ENCODE data around the gene CNOT11. TPM values are rescaled to one million over a fixed set of nuclear protein-coding genes. Genes with fewer than 3 reads are reported as not detected.

The CNOT11 gene
- total RNA-seq, 2 donors from 2014 or later, result 50.6 to 55.5 TPM

DNA sequence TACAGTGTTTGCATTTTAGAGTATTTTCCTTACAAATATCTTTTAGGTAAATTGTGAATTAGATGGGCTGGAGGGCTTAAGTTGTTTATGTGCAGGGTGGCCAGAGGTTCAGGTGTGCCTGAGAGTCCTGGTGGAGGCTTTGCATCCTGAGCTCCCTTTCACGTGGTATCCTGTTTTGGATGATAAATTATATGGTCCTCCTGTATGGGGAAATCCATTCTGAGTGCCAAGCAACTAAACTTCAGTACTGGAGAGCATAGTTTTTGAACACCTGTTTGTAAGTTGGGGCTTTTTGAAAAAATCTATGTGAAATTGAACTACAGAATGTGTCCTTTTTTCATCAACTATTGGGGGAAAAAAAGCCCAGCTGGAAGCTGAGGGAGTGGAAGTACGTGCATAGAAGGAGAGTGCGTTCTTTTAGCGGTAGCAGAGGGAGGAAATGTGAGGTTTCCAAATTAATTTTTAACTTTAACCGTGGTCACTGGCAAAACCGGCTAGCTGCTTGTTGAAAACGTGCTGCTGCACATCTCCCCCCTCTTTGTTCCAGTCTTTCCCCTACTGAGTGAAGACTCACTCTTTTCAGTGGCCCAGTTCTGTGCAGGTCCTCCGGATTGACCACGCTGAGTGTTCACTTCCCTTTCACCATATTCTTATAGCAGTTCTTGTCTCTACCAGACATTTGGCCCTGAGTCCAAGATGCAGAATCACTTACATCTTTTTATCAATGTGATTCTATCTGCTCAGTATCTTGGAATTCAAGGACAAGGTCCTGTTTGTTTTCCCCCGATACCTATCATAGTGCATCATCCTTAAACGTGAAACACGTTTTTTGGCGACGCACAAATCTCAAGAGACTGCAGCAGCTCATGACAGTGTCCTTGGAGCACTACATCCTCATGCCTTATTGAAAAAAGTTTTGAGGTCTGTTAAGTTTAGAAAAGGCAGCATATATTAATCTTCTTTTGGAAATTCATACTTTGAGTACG is 15.3 kb downstream of the CNOT11 start:
- DNase-seq (no peak), ATAC-seq (peak; percentile 39)
- intact Hi-C loops (cut with DNase I, micrococcal nuclease), result no loop called here

DNA sequence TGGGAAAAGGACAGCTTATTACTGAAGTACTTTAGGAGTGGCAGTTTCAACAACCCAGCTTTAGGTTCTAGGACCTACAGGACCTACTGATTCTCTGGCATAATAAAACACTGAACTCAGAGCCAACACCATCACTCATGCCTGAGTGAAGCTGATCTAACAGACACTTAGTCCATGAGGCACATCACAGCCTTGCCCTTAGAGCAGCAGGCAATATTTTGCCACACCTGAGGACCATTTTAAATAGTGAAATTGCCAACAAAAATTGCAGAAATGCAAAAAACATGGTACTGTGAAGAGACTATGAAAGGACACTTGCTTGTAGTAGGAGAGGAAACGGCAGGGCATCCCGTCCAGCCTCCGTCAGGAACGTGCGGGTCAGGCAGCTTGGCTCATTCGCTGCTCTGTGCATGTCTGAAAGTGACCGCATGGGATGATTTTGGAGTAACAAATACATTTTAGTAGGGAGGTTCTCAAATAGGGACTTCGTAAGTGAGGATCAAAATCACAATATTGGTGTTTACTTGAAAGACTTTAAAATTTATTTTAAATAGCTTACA is 18.1 kb downstream of the CNOT11 start:
- ATAC-seq, result no peak
- intact Hi-C loops (cut with DNase I, micrococcal nuclease), result no loop called here
- no peak for DNase-seq

GRCh38 chr2:101272045-101272784 is 19.5 kb downstream of the CNOT11 start:
- ATAC-seq, result no peak
- intact Hi-C loops (cut with DNase I, micrococcal nuclease), result no loop called here
- DNase-seq, result no peak

- intact Hi-C loops (cut with DNase I, micrococcal nuclease), result no loop called here
- no peak for ATAC-seq
Measured at GRCh38 chr2:101273056-101273455, 20.4 kb downstream of the CNOT11 start.

GRCh38 chr2:101274142-101274541 is 21.5 kb downstream of the CNOT11 start:
- DNase-seq (no peak), ATAC-seq (no peak)
- intact Hi-C loops (cut with DNase I, micrococcal nuclease), result no loop called here

More at GRCh38 chr2:101273056-101273455, 20.4 kb downstream of the CNOT11 start:
- no peak for DNase-seq

DNA sequence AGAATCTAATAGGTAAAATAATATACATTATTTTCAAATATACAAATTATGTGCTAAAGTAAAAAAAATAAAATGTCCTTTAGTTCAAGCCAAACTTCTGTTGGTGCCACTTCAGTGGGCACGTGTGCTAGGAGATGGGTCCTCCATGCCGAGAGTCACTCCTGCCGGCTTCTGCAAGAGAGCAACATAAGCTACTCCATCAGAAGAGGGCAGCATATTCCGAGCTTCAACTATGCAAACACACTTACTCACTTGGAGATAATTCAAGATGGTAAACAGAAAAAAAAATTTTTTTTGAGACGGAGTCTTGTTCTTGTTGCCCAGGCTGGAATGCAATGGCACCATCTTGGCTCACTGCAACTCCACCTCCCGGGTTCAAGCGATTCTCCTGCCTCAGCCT is 24.4 kb downstream of the CNOT11 start:
- DNase-seq, result no peak
- intact Hi-C loops (cut with DNase I, micrococcal nuclease), result no loop called here
- peak; percentile 84 for ATAC-seq

GRCh38 chr2:101278925-101279324 is 26.2 kb downstream of the CNOT11 start:
- no peak for ATAC-seq
- intact Hi-C loops (cut with DNase I, micrococcal nuclease), result no loop called here
- DNase-seq, result no peak

DNA sequence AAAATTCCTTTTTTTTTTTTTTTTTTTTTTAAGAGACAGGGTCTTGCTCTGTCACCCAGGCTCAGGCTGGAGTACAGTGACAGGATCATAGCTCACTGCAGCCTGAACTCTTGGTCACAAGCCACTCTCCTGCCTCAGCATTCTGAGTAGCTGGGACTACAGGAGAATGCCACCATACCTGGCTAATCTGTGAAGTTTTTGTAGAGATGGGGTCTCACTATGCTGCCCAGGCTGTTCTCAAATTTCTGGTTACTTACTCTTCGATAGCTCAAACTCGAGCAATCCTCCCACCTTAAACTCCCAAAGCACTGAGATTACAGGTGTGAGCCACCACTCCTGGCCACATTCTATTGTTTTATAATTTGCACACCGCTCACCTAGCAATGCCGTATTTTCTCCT is 28.8 kb downstream of the CNOT11 start:
- no peak for DNase-seq
- intact Hi-C loops (cut with DNase I, micrococcal nuclease), result no loop called here
- no peak for ATAC-seq

DNA sequence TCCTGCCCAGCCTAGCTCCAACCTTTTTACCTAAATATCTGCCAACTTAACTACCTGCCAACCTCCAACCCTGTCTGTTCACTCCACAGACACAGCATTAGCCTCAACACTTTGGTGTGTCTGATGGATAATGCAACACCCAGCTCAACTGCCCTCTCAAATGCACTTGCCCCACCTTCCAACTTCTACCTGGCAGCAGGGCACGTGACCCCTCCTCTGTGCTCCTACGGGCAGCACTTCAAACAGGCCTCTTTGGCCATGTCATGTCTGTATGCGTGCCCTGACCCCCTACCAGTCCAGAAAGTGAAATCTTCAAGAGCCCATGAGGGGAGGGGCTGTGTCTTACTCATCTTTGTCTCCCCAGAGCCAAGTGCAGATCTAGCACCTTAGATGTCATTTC is 30.3 kb downstream of the CNOT11 start:
- intact Hi-C loops (cut with DNase I, micrococcal nuclease), result no loop called here
- no peak for DNase-seq
- ATAC-seq, result no peak

DNA sequence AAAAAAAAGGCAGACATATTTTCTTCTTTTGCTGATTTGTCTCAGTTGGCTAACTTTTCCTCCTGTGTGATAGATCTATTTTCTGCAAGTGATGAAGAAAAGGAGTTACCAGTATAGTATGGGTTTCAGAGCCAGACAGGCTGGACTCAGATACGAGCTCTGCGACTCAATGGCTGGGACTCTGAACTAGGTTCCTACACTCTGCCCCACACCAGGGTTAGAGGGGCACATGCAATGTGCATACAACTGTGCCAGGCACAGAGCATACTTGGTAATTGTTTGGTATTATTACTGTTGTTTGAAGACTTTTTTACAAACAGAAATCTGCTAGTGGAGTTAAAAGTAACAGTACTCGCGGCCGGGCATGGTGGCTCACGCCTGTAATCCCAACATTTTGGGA is 34.0 kb downstream of the CNOT11 start:
- no peak for ATAC-seq
- no peak for DNase-seq
- intact Hi-C loops (cut with DNase I, micrococcal nuclease), result no loop called here

DNA sequence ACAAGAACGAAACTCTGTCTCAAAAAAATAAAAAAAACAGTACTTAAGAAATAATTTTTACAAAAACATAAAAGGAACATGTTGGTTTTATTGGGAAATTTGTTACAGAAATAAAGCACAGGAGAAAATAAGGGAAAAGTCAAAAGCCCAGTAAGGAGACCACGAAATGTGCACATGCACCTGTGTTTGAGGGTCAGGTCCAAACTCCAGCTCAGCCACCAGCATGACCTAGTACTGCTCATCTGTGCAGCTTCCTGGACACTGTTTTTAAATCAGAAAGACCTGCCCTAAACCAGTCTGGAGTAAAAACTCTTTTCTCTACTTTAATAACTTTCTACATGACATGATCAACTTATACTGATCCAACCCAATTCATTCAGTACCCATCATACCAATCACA is 34.6 kb downstream of the CNOT11 start:
- DNase-seq (no peak), ATAC-seq (no peak)
- intact Hi-C loops (cut with DNase I, micrococcal nuclease), result no loop called here

DNA sequence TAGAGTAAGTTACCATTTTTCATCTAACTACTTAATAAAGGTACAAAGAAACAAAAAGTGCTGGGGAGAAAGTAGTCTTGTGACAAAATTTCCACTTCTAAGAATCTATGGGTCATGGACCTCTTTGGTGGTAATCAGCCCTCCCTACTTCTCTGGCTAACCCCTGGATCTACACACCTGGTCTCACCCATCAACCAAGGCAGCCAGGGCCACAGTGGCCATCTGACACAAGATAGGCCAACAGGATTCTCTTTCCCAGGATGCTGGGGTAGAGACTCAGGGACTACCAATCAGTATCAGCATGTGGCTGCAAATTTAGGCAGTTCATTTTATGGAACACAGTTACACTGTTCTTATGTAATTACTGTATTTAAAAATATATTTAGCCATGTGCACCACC is 38.0 kb downstream of the CNOT11 start:
- intact Hi-C loops (cut with DNase I, micrococcal nuclease), result no loop called here
- ATAC-seq (no peak), DNase-seq (no peak)

- ATAC-seq (no peak), DNase-seq (no peak)
- intact Hi-C loops (cut with DNase I, micrococcal nuclease), result no loop called here
Measured at GRCh38 chr2:101291973-101292372, 39.3 kb downstream of the CNOT11 start.

- intact Hi-C loops (cut with DNase I, micrococcal nuclease), result no loop called here
- ATAC-seq (no peak), DNase-seq (no peak)
Measured at GRCh38 chr2:101293544-101293943, 40.9 kb downstream of the CNOT11 start.

- DNase-seq, result no peak
Measured at GRCh38 chr2:101294861-101295260, 42.2 kb downstream of the CNOT11 start.

DNA sequence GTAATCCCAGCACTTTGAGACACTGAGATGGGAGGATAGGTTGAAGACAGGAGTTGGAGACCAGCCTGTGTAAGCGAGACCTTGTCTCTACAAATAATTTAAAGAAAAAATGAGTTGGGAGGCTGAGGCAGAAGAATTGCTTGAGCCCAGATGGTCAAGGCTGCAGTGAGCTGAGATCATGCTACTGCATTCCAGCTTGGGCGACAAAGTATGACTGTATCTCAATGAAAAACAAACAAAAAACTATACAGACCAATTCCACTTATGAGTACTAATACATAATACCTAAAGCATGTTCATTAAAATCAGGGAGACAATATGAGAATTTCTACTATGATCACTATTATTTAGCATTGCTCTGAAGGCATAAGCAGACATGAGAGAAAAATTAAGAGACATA is 43.2 kb downstream of the CNOT11 start:
- DNase-seq, result no peak
- ATAC-seq, result no peak
- intact Hi-C loops (cut with DNase I, micrococcal nuclease), result no loop called here

More at GRCh38 chr2:101294861-101295260, 42.2 kb downstream of the CNOT11 start:
- intact Hi-C loops (cut with DNase I, micrococcal nuclease), result no loop called here
- no peak for ATAC-seq

GRCh38 chr2:101296371-101296770 is 43.7 kb downstream of the CNOT11 start:
- no peak for ATAC-seq
- no peak for DNase-seq
- intact Hi-C loops (cut with DNase I, micrococcal nuclease), result no loop called here

DNA sequence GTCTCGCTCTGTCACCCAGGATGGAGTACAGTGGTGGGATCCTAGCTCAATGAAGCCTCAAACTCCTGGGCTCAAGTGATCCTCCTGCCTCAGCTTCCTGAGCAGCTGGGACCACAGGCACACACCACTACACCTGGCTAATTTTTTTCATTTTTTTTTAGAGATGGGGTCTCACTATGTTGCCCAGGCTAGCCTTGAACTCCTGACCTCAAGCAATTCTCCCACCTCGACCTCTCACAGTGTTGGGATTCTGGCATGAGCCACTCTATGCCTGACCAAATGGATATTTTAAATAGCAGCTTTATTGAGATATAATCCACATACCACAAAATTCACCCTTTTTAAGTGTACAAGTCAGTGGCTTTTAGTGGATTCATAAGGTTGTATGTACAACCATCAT is 44.7 kb downstream of the CNOT11 start:
- ATAC-seq (no peak), DNase-seq (no peak)
- intact Hi-C loops (cut with DNase I, micrococcal nuclease), result no loop called here

DNA sequence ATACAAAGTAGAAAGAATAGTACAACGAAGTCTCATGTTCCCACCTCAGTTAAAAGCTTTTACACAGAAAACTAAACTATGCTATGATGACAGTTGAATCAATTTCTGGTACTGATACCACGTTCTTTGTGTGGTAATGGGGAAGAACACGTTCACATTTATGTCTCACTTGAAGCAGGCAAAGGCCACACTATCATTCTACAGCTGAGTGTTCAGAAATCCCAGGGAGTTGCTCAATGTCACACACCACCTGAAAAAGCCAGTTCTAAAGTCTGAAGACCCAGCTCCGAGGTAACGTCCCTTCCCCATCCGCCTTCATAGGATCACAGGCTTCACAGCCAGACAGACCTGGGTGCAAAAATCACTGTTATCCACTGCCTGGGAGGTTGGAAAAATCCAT is 46.9 kb downstream of the CNOT11 start:
- no peak for ATAC-seq
- intact Hi-C loops (cut with DNase I, micrococcal nuclease), result no loop called here
- no peak for DNase-seq

DNA sequence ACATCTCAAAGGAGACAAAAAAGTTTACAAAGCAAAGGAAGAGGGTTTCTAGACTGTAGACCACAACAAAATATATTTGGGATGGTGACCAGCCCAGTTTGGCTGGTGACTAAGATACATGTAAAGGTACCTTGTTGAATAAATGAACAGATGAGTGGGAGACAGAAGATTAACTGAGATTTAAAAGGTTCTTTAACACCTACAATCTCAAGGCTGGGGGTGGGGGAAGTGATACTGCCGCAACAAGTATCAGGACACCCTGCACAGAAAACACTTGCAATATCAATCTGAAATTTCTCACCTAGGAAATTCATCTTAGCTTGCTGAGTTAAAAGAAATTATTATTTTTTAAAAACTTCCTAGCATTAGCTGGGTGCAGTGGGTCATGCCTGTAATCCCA is 47.5 kb downstream of the CNOT11 start:
- intact Hi-C loops (cut with DNase I, micrococcal nuclease), result no loop called here
- ATAC-seq (no peak), DNase-seq (no peak)

Data from left colon (tissue), 2 donors.